ENCODE measurements around the gene RAB2B.
"Not testable (repeated sequence)": the region's sequence is repeated elsewhere in the genome, so short reads cannot be mapped to it uniquely, and the experiment has no call there.

Gene RAB2B

DNA sequence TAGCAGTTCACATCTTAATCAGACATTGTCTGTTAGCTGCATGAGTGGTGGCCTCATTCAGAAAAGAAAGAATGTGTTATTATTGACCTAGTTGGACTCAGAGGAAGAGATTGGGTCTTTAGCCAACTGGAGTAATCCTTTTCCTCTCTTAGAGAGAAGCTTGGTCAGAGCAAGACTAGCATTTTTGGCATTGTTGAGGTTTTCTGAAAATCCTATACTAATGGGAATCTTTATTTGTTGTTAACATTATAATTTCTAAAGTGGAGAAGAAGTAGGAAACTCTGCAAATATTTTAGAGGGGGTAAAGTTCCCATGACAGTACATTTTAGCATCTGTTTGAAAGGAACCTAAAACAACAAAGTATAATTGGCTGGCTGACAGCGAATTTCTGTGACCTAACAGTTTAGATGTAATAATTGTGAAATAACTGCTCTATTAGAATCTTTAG is 9.9 kb upstream of the RAB2B start:
- DNase-seq, result no peak

DNA sequence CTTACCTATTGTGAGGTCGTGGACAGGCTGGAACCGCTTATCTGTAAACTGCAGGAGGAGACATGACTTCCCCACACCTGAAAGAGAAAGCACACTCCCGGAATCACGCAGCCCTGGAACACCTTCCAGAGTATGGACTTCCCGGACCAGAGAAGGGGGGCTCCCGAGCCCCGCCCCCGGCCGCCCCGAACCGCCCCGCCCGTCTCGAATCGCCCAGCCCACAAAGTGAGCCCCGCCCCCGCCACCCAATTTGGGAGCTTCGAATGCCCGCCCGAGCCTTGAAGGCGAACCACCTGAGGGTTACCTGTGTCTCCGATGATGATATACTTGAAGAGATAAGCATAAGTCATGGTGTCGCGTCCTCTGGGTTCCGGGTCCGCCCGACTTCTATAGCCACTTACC is 235 bp downstream of the RAB2B start:
- no peak for DNase-seq

DNA sequence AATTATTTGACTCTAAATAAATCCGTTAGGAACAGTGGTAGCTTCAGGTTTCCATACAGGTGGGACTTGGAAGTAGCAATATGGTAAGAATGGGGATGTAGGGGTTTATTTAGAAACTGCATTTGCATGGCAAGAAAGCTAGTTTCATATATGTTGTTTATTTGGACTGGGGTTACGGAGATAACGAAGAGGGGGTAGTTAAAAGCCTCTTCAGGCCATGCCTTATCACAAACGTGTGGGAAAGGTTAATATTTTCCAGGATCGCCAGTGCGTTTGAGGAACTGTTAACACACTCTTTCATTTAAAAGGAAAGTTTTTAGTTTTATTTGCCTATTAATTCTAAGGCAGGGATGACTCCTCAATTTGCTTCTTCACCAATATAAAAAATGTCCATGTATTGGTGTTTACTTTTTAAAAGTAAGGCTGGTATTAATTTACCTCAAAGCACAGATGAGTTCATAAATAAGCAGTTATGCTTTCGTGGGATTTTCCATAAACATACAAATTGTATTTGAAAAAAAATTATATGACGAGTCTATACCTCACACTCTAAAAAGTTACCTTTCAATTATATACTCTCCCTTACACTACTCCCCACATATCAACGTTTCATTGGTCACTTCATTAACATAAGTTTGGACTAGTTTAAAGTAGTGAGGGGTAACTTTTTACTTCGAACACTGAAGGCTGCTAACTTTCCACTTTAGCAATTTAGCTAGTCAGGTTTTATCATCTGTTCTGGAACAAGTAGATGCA is 814 bp downstream of the RAB2B start:
- peak; percentile 31 for DNase-seq

DNA sequence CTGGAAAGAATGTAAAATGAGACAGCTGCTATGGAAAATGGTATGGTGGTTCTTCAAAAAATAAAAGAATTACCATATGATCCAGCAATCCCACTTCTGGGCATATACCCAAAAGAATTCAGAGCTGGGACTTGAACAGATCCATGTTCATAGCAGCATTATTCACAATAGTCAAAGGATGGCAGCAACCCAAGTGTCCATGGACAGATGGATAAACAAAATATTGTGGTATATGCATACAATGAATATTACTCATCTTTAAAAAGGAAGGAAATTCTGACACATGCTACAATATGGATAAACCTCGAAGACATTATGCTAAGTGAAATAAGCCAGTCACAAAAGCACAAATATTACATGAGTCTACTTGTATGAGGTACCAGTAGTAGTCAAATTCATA is 9.1 kb downstream of the RAB2B start:
- DNase-seq, result no peak

DNA sequence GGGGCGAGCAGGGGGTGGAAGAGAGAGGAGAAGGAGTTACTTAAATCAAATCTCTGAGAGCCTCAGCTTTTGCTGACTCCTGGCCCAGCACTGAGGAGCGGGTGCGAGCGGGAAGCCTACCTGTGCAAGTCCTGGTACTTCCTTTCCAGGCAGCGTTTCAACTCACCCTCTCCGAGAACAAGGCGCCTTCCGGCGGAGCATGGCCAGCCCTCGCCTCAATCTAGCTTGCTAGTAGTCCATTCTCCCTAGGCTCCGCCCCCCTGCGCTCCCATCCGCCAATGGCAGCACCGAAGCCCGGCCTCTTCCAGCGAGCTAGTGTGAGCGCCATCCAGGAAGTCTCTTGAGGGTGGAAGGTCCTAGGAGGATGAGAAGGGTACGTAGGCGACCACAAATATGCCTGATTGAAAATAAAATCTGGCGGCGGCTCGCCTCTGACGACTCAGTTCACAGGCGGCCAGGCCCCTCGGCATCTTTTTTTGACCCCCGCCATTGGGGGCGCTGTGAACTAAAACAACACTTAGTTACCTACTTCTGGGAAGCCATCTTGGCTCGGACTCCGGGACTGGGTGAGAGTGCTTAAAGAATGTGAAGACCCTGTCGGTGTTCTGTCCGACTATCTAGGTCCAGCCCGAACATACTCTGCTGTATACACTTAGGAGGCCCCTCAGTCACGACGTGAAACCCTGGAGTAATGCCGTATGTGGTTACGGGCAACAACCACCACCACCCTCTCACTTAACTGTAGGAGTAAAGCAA is 20.7 kb downstream of the RAB2B start, which contains the start of gene CHD8:
CHD8 (minus strand) TSS at position 212 of the 756 bp plus-strand sequence. CDS start 24,480 bp downstream, outside the sequence.
- DNase-seq, result peak; percentile 99

DNA sequence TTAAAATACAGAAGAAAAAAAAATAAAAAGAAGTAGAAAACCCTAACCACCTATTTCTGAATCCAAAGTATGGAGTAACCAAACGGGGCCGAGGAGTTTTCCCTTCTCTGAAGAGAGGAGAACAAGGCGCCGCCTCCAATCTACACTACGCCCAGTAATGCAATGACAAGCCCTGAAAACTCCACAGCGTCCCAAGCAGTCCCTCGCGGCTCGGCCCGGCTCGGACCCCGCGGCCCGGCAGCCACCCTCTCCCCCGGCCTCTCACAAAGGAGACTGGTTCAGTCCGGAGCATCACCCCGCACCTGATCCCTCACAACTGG is 21.2 kb downstream of the RAB2B start:
- DNase-seq, result no peak

DNA sequence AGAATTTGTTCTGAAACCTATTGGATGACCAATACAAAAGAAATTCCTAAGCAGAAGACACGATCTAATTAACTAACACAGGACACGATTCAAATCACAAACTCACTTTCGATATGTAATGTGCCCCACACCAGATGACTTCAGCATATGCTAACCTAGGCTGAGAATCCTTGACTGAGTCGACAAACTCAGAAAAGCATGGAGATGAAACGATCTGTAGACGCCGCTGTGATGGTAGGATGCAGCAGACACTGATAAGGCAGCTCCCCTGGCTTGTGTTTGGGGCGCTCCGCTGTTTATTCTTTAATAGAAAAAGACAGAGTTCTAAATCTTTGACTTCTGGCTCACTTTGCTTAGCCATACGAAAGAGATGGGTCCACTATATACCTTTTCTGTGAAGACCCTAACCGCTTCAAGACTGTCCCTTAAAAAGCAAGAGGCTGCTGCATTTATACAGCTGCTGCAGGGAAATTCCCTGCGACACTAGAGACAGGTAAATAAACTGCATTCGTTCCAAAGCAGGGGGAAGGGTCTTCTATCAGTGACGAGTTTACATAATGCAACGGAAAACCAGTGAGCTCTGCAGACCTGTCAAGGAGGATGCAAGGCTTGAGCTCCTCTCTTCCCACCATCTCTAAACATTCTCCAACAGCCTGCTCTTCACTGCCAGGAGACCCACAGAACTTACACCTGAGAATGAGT is 21.8 kb downstream of the RAB2B start:
- DNase-seq, result peak; percentile 34

DNA sequence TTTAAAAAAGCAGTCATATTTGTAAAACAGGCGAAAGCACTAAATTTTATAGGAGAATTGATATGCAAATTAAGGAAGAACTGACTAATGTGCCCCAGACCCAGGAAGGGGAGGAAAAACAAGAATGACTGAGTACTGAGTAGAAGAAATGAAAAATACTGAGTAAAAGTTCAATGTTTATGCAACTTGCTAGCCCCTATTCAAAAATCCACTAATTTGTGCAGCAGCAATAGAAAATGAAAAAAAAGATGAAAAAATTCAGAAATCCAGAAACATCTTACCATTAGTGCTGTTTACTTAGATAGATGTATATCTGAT is 26.9 kb downstream of the RAB2B start:
- DNase-seq, result no peak

DNA sequence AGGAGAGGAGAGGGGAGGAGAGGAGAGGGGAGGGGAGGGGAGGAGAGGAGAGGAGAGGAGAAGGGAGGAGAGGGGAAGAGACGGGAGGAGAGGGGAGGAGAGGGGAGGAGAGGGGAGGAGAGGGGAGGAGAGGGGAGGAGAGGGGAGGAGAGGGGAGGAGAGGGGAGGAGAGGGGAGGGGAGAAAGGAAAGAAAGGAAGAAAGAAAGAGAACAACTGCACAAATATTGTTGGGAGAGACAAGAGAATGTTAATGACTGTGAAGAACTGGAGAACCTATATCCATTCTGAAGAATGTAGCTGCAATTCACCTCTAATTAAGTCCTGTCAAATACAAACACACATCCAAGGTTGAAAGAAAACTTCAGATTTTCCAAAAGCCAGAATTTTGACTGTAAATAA is 34.1 kb downstream of the RAB2B start:
- not testable (repeated sequence) for DNase-seq

DNA sequence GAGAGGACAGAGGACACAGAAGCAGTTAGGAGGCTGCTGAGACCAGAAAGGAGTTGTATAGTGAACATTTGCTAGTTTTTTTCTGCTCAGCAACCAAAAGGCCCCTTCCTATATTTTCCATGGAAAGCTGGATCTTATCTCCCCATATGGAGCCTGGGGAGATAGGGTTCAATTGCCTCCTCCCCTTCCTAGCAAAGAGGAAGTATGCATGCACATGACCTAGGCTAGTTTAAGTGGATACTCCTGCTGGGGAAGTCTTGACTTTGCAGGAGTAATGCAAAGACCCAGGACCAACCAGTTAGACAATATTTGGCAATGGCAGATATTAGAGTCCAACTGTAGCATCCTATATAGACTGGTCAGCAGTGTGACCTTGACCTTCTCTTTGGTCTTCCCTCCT is 35.9 kb downstream of the RAB2B start:
- peak; percentile 75 for DNase-seq

DNA sequence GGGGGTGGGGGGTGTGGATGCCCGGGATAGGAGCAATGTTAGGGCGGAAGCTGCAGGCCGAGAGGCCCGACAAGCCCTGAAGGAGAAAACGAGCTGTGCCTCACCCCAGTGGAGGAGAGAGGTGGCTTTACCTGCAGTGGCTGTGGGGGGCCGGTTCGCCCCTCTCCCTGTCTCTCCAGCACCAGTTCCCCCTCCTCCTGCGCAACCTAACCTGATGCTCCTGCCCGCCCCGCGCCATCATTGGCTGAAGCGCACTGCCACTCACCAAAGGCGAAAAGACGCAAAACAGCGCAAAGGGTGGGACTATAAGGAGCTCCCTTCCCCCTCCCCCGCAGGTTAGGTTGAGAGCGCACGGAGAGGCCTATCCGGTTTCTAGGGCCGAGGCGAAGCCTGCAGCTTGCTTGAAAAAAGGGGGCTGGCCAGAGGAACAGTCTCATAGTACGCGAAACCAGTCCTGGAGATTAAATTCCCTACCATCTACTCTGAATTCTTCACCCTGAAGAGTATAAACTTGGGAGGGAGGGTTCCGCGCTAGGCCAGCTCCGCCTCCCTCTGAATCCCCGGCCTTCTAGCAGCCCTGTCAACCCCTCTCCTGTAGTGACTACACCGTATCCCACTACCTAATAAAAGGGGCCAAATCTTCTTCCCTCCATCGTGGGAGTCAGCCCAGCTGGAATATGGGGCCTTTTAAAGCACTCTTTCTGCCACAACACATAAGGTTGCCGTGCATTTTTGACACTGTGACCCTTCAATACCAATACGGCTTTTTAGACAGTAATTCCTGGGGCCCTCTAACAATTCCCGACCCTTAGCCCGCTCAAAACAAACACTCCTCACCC is 39.5 kb downstream of the RAB2B start:
- DNase-seq, result peak; percentile 98

DNA sequence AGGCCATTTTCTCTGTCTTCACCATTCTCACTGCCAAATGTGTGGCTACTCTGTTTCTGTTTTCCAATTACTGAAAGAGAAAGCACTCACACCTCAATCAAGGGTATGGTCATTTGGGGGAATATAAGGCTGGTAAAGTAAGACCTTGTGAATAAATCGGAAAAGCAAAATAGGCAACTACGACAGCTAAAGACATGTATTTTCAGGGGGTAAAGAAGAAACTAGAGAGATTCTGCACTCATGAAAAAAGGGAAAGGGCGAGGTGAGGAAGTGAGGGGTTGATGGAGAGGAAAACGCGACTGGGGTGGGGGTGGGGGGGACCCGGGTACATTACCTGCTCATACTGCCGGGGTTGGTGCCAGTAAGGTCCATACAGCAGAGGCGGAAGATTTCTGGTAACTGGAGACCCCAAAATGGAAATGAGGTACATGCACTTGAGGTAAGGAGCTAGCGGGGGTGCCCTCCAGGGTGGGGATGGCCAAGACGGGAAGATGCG is 40.1 kb downstream of the RAB2B start:
- DNase-seq, result no peak

DNA sequence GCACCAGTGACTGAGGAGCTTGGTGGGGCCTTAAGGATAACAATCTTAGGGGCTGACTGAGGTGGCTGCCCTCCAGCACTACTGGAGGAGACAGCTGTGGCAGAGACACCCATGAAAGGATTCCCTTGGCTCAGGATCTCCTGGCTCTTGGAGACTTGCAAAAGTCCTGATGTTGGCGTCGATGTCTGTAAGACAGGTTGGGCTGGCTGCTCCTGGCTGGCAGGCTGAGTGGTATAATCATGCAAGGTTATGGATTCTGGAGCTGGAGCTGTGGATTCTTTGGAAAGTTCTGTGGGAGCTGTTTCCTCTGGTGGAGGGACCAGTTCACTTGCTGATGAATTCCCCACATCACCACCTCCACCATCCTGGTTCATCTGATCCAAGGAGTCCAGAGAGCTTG is 45.6 kb downstream of the RAB2B start:
- DNase-seq, result no peak

DNA sequence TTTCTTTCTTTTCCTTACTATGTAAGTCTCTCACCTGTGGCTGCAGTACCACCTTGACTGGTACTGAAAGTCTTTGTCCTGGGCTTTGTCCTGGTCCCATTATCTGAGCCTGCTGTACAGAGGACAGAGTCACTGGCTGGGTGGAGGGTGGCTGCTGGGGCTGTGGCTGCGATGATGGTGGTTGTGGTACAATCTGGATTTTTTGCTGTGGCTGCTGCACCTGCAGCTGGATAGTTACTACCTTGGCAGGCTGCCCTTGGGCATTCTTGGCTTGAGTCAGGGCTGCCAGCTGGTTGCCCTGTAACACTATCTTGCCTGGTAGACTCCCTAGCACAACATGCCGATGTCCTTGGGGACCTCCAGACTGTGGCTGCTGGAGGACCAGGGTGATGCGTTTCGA is 47.8 kb downstream of the RAB2B start:
- no peak for DNase-seq

DNA sequence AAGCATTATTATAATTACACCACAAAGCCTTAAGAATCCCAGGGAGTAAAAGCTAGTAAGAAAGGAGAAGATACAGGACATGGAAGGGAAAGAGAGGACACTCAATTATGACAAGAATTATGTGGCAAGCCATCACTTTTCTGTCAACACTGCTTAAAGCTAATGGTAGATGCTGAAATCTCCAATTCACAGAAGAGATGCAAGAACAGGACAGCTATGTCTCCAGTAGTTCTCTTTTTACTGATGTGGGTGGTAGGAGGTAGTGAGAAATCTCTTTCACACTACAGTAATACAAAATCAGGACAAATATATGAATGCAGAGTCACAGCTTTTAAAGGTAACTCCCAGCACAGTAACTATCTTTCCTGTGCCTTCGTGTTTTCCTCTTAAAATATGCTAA is 50.1 kb downstream of the RAB2B start:
- DNase-seq, result no peak

DNA sequence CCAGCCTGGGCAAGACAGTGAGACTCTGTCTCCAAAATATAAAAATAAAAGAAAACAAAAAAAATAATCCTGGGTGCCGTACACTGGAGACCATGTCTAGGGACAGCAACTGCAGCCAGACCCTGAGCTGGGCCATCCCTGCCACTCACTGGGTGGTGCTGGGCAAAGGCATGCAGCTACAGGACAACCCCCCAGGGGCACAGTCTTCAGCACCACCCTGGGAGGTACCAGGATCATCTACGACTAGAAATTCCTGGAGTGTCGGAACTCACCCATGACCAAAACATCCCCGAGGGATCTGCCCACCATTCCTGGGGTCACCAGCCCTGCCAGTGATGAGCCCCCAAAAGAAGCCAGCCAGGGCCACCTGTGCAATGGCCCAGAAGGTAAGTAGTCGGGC is 57.2 kb downstream of the RAB2B start:
- DNase-seq, result no peak

DNA sequence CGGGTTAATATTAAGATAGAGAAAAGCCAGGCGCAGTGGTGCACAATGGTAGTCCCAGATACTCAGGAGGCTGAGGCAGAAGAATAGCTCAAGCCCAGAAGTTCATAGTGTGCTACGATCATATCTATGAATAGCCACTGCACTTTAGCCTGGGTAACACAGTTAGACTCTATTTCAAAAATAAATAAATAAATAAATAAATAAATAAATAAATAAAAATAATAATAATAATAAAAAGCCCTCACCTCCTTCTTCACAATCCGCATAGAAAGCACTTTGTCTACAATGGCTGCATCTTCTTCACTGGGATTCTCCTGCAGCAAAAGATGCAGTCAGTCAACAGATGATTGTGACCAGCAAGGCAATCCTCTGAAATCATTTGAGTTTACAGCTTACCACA is 61.4 kb downstream of the RAB2B start:
- no peak for DNase-seq

DNA sequence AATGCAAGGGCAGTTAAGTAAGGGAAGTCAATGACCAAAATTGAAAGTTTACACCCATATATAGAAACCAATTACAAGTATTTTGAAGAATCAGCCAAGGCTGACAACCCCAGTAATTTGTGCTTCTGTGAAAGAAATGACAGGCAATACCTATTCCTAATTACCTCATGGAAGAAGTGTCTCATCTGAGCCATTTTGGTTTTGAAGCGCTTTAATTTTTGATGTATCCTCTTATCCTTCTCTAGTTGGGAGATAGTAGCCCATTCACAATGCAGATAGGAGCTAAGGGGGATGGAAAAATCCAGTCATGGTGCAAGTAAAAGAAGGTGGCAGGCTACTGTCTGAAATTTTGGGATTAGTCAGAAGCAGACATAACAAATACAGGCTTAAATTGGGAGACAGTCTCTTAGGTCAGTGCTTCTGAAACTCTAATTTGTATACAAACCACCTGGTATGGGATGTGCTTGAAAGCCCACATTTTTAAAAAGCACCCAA is 62.6 kb downstream of the RAB2B start:
- DNase-seq, result no peak

Measured in OCI-M1 (cell line).